ENCODE results near the gene POLDIP2.

DNA sequence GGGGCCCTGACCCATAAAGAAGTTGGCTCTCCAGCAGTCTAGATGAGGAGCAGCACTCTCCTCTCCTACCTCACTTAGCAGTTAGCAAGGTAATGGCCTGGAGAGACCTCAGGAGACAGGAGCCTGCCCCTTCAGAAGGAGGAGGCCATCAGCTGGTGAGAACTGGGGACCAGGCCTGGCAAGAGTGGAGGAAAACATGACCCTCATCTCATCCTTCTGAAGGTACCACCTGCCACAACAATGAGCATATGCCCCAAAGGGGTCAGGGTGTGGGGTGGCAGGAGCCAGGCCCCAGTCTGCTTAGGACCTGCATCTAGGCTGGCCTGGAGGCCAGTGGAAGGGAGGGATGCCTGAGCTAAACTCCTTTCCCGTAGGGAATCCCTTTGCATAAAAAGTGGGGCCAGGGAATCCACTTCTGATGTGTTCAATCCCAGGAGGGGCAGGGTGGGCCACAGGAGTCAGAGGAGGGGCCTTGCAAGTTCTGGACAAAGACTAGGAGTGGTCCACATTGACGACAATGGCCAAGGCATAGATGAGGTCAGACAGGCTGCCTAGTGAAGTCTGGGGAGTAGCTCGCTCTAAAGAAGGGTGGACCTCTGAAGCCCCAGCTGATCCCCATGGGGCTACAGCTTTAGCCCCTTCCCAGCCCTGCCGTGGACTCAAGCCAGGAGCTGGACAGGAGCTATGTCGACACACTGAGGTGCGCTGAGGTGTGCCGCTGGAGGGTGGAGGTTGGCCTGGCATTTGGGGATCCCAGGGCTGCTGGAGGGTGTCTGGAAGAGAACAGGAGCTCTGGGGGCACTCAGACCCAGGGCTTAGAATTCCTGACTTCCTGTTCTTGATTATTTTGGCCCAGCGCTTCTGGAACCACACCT, 6.7 kb upstream of the POLDIP2 start:
- TF ChIP-seq, protein P1, sequence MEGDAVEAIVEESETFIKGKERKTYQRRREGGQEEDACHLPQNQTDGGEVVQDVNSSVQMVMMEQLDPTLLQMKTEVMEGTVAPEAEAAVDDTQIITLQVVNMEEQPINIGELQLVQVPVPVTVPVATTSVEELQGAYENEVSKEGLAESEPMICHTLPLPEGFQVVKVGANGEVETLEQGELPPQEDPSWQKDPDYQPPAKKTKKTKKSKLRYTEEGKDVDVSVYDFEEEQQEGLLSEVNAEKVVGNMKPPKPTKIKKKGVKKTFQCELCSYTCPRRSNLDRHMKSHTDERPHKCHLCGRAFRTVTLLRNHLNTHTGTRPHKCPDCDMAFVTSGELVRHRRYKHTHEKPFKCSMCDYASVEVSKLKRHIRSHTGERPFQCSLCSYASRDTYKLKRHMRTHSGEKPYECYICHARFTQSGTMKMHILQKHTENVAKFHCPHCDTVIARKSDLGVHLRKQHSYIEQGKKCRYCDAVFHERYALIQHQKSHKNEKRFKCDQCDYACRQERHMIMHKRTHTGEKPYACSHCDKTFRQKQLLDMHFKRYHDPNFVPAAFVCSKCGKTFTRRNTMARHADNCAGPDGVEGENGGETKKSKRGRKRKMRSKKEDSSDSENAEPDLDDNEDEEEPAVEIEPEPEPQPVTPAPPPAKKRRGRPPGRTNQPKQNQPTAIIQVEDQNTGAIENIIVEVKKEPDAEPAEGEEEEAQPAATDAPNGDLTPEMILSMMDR (conservative IDR thresholded peaks at IDR 0.05; ENCODE audit: low read length) = no peak
- no peak for TF ChIP-seq EZH2phosphoT487 (IDR thresholded peaks at IDR 0.05; ENCODE audit: borderline replicate concordance)
